NOMO-1 treated with dmso at 0.1 percent for 144 hours (cell line): ENCODE data around the gene DNMBP.

Experiments used
- DNase-seq: peaks from one replicate; lab custom pipeline; 2025; ENCODE audit not compliant: unreplicated experiment; lab: John Stamatoyannopoulos, UW

The DNMBP gene

GRCh38 chr10:100009793-100010676 lies at the start of gene DNMBP:
Gene DNMBP, minus strand, starts transcription at chr10:100009947. Its CDS starts 37,823 bp downstream, at chr10:99972124.
- peak; percentile 66 for DNase-seq

- DNase-seq: no peak
Measured at GRCh38 chr10:100057948-100058347, 48.2 kb upstream of the DNMBP start.

- no peak for DNase-seq
Measured at GRCh38 chr10:100053686-100054460, 44.1 kb upstream of the DNMBP start.

- DNase-seq: peak; percentile 23
Measured at GRCh38 chr10:100046021-100046486, 36.3 kb upstream of the DNMBP start.

GRCh38 chr10:100045592-100045991 lies 35.8 kb upstream of the DNMBP start:
- no peak for DNase-seq

- DNase-seq: no peak
Measured at GRCh38 chr10:100043796-100044195, 34.0 kb upstream of the DNMBP start.

- DNase-seq: no peak
Measured at GRCh38 chr10:100043344-100043743, 33.6 kb upstream of the DNMBP start.

- DNase-seq: no peak
Measured at GRCh38 chr10:100041306-100042002, 31.7 kb upstream of the DNMBP start.

GRCh38 chr10:100038561-100039071 lies 28.9 kb upstream of the DNMBP start:
- no peak for DNase-seq

GRCh38 chr10:100037758-100038315 lies 28.1 kb upstream of the DNMBP start:
- no peak for DNase-seq

- no peak for DNase-seq
Measured at GRCh38 chr10:100036850-100037249, 27.1 kb upstream of the DNMBP start.

- DNase-seq: no peak
Measured at GRCh38 chr10:100033766-100034418, 24.1 kb upstream of the DNMBP start.

GRCh38 chr10:100027416-100027815 lies 17.7 kb upstream of the DNMBP start:
- DNase-seq: no peak

- DNase-seq: no peak
Measured at GRCh38 chr10:100025576-100025975, 15.8 kb upstream of the DNMBP start.

- DNase-seq: no peak
Measured at GRCh38 chr10:100024748-100025147, 15.0 kb upstream of the DNMBP start.

- DNase-seq: no peak
Measured at GRCh38 chr10:100022403-100022802, 12.7 kb upstream of the DNMBP start.

GRCh38 chr10:100021322-100021721 lies 11.6 kb upstream of the DNMBP start:
- DNase-seq: no peak

GRCh38 chr10:100020886-100021253 lies 11.1 kb upstream of the DNMBP start:
- no peak for DNase-seq

GRCh38 chr10:100020142-100020885 lies 10.6 kb upstream of the DNMBP start:
- no peak for DNase-seq

GRCh38 chr10:100019787-100020141 lies 10.0 kb upstream of the DNMBP start:
- DNase-seq: no peak
